HepG2 (cell line): ENCODE data around the gene CDC20. TPM values are rescaled to one million over a fixed set of nuclear protein-coding genes. Genes with fewer than 3 reads are reported as not detected.

Source experiments
- MLXIP ChIP-seq: sonication (generic); formaldehyde crosslinking; IDR thresholded peaks from 2 replicates; pipeline ENCODE4 v1.9.0; 2021; ENCODE audit warnings: missing genetic modification reagents, borderline replicate concordance
- TFDP1 ChIP-seq: IDR thresholded peaks from 2 replicates; pipeline ENCODE4 v1.6.1; 2016; ENCODE audit warnings: missing compliant biosample characterization, missing genetic modification reagents, borderline replicate concordance
- ZNF407 ChIP-seq: sonication (generic); formaldehyde crosslinking; IDR thresholded peaks from one replicate; pipeline ENCODE4 v1.5.1; 2020; ENCODE audit warnings: mild to moderate bottlenecking, missing genetic modification reagents; ENCODE audit errors: not compliant biosample characterization
- polyA plus RNA-seq, 8 experiments: library from polyadenylated mRNA; depleted of rRNA in 3 of 8; stranded (reverse) in 7 of 8; unstranded in 1 of 8; fragments of >200 nt; fragmentation: Illumina TruSeq in 4 of 8; extraction: Trizol in 4 of 8; gene quantifications; 2 replicates each; pipeline versions ENCODE4 v1.2.1 to v1.2.3, GENCODE V29; 2011 to 2016; ENCODE audit warnings: low read depth in 4 of 8, missing spikeins in 1 of 8, mixed read lengths in 1 of 8; ENCODE audit not compliant: insufficient read depth in 1 of 8
- total RNA-seq, 5 experiments: library from RNA; depleted of rRNA; stranded (reverse); fragments of >200 nt; fragmentation: Illumina TruSeq; extraction: Trizol; gene quantifications; 2 replicates each; pipeline ENCODE4 v1.2.3, GENCODE V29; 2016; ENCODE audit warnings: low read depth in 1 of 5

CDC20 gene
- total and polyA plus RNA-seq, 2 of the 13 experiments (the other 11 are each of a cell fraction or from before 2014, with no cell fraction given) = 57.9 to 90.0 TPM

GRCh38 chr1:43352881-43353280 is 5.9 kb upstream of the CDC20 start (continued):
- no peak for TF ChIP-seq ZNF407
- TF ChIP-seq MLXIP (CRISPR knock-in tag) = no peak
- TF ChIP-seq TFDP1 (CRISPR knock-in tag) = no peak
